MV-4-11 (cell line): ENCODE data around the gene KDM4B.
"Not testable (repeated sequence)": the region's sequence is repeated elsewhere in the genome, so short reads cannot be mapped to it uniquely, and the experiment has no call there.

Source experiments
- DNase-seq: peaks from one replicate; lab custom pipeline; 2025; lab: John Stamatoyannopoulos, UW

KDM4B gene

GRCh38 chr19:5150902-5151741 is 182.2 kb downstream of the KDM4B start:
- no peak for DNase-seq

GRCh38 chr19:5152013-5152763 is 183.3 kb downstream of the KDM4B start:
- no peak for DNase-seq

- no peak for DNase-seq
Measured at GRCh38 chr19:5152767-5153532, 184.0 kb downstream of the KDM4B start.

- no peak for DNase-seq
Measured at GRCh38 chr19:5153601-5154128, 184.8 kb downstream of the KDM4B start.

- DNase-seq: no peak
Measured at GRCh38 chr19:5154129-5154798, 185.4 kb downstream of the KDM4B start.

GRCh38 chr19:5154799-5155426 is 186.0 kb downstream of the KDM4B start:
- no peak for DNase-seq

GRCh38 chr19:5155586-5156210 is 186.8 kb downstream of the KDM4B start:
- DNase-seq: no peak

GRCh38 chr19:5156231-5156986 is 187.5 kb downstream of the KDM4B start:
- no peak for DNase-seq

GRCh38 chr19:5157186-5157585 is 188.3 kb downstream of the KDM4B start:
- no peak for DNase-seq

- not testable (repeated sequence) for DNase-seq
Measured at GRCh38 chr19:5158549-5159134, 189.7 kb downstream of the KDM4B start.

- DNase-seq: peak; percentile 36
Measured at GRCh38 chr19:5160158-5160795, 191.4 kb downstream of the KDM4B start.

- not testable (repeated sequence) for DNase-seq
Measured at GRCh38 chr19:5164845-5165696, 196.2 kb downstream of the KDM4B start.

GRCh38 chr19:5165697-5166019 is 196.7 kb downstream of the KDM4B start:
- no peak for DNase-seq

- no peak for DNase-seq
Measured at GRCh38 chr19:5166262-5166661, 197.3 kb downstream of the KDM4B start.

- DNase-seq: no peak
Measured at GRCh38 chr19:5170329-5170745, 201.4 kb downstream of the KDM4B start.

- no peak for DNase-seq
Measured at GRCh38 chr19:5171711-5172110, 202.8 kb downstream of the KDM4B start.

- DNase-seq: peak; percentile 45
Measured at GRCh38 chr19:5172859-5173630, 204.1 kb downstream of the KDM4B start.
